GM12878 (cell line): Measurements from ENCODE around the gene MGLL. TPM values are rescaled to one million over a fixed set of nuclear protein-coding genes. Genes with fewer than 3 reads are reported as not detected.

Source experiments
- ATAC-seq: fragments of 200-7000 bp; cut with Tn5 transposase; 3 replicates; pipeline ENCODE4 v1.9.1; 2020; ENCODE audit warnings: mild to moderate bottlenecking, moderate library complexity
- BruUV-seq: library from RNA; stranded (reverse); fragments of 400-500 nt; replicated peaks from 2 replicates; lab custom pipeline; 2021; lab: Mats Ljungman, UMichigan
- CTCF ChIA-PET: fragments of 300-600 bp; sonication (Branson Sonifier 250); formaldehyde crosslinking; extraction: SDS; loops from one replicate; lab custom pipeline; 2021; ENCODE audit warnings: inconsistent platforms; lab: Yijun Ruan, JAX
- POLR2A ChIA-PET: fragments of 350-600 bp; formaldehyde crosslinking; extraction: SDS; loops from one replicate; lab custom pipeline; 2021; ENCODE audit warnings: inconsistent platforms; lab: Charles Lee
- RAD21 ChIA-PET: fragments of 300-600 bp; sonication (Branson Sonifier 250); formaldehyde crosslinking; loops from one replicate; lab custom pipeline; 2023; ENCODE audit warnings: antibody characterized with exemption; ENCODE audit not compliant: unreplicated experiment; lab: Charles Lee
- SMC1A ChIA-PET: fragments of 300-600 bp; sonication (Branson Sonifier 250); formaldehyde crosslinking; loops from one replicate; lab custom pipeline; 2023; ENCODE audit not compliant: unreplicated experiment, uncharacterized antibody; lab: Charles Lee
- DNase-seq: peaks from one replicate; pipeline ENCODE4 v3.0.0-alpha.2; 2011; ENCODE audit warnings: low read depth, low spot score
- FAIRE-seq: peaks from 3 replicates; lab custom pipeline; 2011; peaks lifted over from hg19 to GRCh38; lab: Jason Lieb, UNC
- H2AFZ ChIP-seq: 2 replicates; pipeline ENCODE4 v1.6.0; 2011; ENCODE audit warnings: low read depth, low read length, control low read depth; ENCODE audit not compliant: control insufficient read depth
- H3K27ac ChIP-seq: 2 replicates; pipeline ENCODE4 v1.5.1; 2011; ENCODE audit warnings: control low read depth; ENCODE audit not compliant: control insufficient read depth, insufficient read depth
- H3K27me3 ChIP-seq, 2 experiments: replicated peaks in 1 of 2; 2 replicates each; pipeline versions ENCODE4 v1.6.0 to v1.6.1; 2011; ENCODE audit warnings: low read length in 1 of 2; ENCODE audit not compliant: control insufficient read depth in 2 of 2, insufficient read depth in 2 of 2
- H3K36me3 ChIP-seq, 2 experiments: 2 replicates each; pipeline ENCODE4 v1.5.1; 2011; ENCODE audit warnings: low read length in 1 of 2; ENCODE audit not compliant: control insufficient read depth in 2 of 2, insufficient read depth in 2 of 2
- H3K4me1 ChIP-seq: 2 replicates; pipeline ENCODE4 v1.6.1; 2011; ENCODE audit warnings: mild to moderate bottlenecking, low read length, moderate library complexity, mixed read lengths; ENCODE audit not compliant: control insufficient read depth, insufficient read depth
- H3K4me2 ChIP-seq: 2 replicates; pipeline ENCODE4 v1.6.0; 2011; ENCODE audit warnings: control low read depth; ENCODE audit not compliant: control insufficient read depth, insufficient read depth
- H3K4me3 ChIP-seq: fragments of 200-600 bp; sonication (generic); 2 replicates; pipeline ENCODE4 v1.5.1; 2016
- H3K79me2 ChIP-seq: 2 replicates; pipeline ENCODE4 v1.6.0; 2011; ENCODE audit warnings: low read length; ENCODE audit not compliant: control insufficient read depth, insufficient read depth
- H3K9ac ChIP-seq: 2 replicates; pipeline ENCODE4 v1.8.0; 2011; ENCODE audit warnings: low read length, control low read depth, mixed read lengths; ENCODE audit not compliant: control insufficient read depth, insufficient read depth
- H3K9me3 ChIP-seq: replicated peaks from 3 replicates; pipeline ENCODE4 v1.5.1; 2011; ENCODE audit warnings: mild to moderate bottlenecking, low read length; ENCODE audit not compliant: control insufficient read depth, insufficient read depth
- H4K20me1 ChIP-seq: 2 replicates; pipeline ENCODE4 v1.6.0; 2011; ENCODE audit not compliant: control insufficient read depth, insufficient read depth
- HDGF ChIP-seq: fragments of 450-650 bp; IDR thresholded peaks from 2 replicates; pipeline ENCODE4 v1.6.1; 2016; ENCODE audit warnings: antibody characterized with exemption
- NFYB ChIP-seq: IDR thresholded peaks from 2 replicates; pipeline ENCODE4 v1.6.1; 2011; ENCODE audit warnings: low read depth, mild to moderate bottlenecking, low read length, improper control_type of control experiment, moderate library complexity; ENCODE audit not compliant: insufficient read depth
- TARDBP ChIP-seq: IDR thresholded peaks from 2 replicates; pipeline ENCODE4 v1.6.1; 2016; ENCODE audit warnings: borderline replicate concordance
- WGBS: methylation state at CpG from one replicate; pipeline ENCODE4 v1.1.6; 2016; ENCODE audit warnings: low lambda C conversion rate; ENCODE audit not compliant: insufficient replicate concordance, insufficient coverage; ENCODE audit errors: missing lambda C conversion rate; 5-methylcytosine and 5-hydroxymethylcytosine counted together
- in situ Hi-C: fragments of 300-500 bp; cut with MboI; formaldehyde crosslinking; loops from 9 replicates; pipeline ENCODE4 v1.14.3; 2018; ENCODE audit warnings: mixed read lengths
- intact Hi-C: fragments of 100-400 bp; cut with micrococcal nuclease; formaldehyde crosslinking; loops from one replicate; pipeline ENCODE4 v1.14.2; 2022; ENCODE audit not compliant: unreplicated experiment
- polyA plus RNA-seq, 11 experiments: library from polyadenylated mRNA; depleted of rRNA in 4 of 11; unstranded in 6 of 11; stranded (reverse) in 5 of 11; fragments of >200 nt; fragmentation: Nextera tagmentation in 4 of 11; fragmentation: Illumina TruSeq in 1 of 11; extraction: Ambion mirVana in 4 of 11; extraction: Trizol in 1 of 11; gene quantifications; 1 replicate in 1 of 11; 2 replicates in 10 of 11; pipeline versions ENCODE4 v1.2.1 to v1.2.3, GENCODE V29; 2011 to 2016; ENCODE audit warnings: inconsistent platforms in 2 of 11, missing spikeins in 2 of 11, low read depth in 1 of 11
- total RNA-seq, 4 experiments: library from RNA; depleted of rRNA in 3 of 4; stranded (reverse); fragments of >200 nt in 3 of 4; fragmentation: Illumina TruSeq in 1 of 4; extraction: Trizol in 1 of 4; gene quantifications; 2 replicates each; pipeline versions ENCODE4 v1.2.1 to v1.2.3, GENCODE V29; 2013 to 2021
- TF ChIP-seq, protein P1 (sequence below): fragments of 450-650 bp; IDR thresholded peaks from 2 replicates; pipeline ENCODE4 v1.6.1; 2018; ENCODE audit warnings: mild to moderate bottlenecking, low read depth, moderate library complexity; ENCODE audit not compliant: partially characterized antibody
- TF ChIP-seq, protein P2 (sequence below): fragments of 450-650 bp; IDR thresholded peaks from 2 replicates; pipeline ENCODE4 v1.6.1; 2017; ENCODE audit warnings: mild to moderate bottlenecking

Gene MGLL
- total and polyA plus RNA-seq, 10 of the 15 experiments (the other 5 are each of a cell fraction or from before 2014, with no cell fraction given): 44.9 to 177 (median 72.9) TPM

DNA sequence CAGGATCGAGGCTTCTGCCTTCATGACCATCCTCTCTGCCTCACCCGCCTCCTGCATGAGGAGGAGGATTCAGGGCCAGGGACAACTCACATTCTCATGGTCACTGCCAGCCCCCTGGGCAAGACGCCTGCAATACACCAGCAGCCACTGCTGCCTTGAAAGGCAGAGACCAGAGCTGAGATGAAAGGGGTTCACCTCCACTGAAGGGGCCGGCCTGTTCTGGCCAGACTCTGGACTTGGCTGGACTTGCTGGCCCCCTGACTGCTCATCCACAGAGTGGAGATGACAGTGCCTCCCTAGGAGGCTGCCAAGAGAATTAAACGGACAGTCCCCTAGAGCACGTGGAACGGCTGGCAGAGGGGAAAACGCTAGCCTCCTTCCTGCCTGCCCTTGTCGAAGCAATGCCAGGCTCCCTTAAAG is 35.2 kb downstream of the MGLL start:
- TF ChIP-seq TARDBP: no peak
- TF ChIP-seq, protein P1, sequence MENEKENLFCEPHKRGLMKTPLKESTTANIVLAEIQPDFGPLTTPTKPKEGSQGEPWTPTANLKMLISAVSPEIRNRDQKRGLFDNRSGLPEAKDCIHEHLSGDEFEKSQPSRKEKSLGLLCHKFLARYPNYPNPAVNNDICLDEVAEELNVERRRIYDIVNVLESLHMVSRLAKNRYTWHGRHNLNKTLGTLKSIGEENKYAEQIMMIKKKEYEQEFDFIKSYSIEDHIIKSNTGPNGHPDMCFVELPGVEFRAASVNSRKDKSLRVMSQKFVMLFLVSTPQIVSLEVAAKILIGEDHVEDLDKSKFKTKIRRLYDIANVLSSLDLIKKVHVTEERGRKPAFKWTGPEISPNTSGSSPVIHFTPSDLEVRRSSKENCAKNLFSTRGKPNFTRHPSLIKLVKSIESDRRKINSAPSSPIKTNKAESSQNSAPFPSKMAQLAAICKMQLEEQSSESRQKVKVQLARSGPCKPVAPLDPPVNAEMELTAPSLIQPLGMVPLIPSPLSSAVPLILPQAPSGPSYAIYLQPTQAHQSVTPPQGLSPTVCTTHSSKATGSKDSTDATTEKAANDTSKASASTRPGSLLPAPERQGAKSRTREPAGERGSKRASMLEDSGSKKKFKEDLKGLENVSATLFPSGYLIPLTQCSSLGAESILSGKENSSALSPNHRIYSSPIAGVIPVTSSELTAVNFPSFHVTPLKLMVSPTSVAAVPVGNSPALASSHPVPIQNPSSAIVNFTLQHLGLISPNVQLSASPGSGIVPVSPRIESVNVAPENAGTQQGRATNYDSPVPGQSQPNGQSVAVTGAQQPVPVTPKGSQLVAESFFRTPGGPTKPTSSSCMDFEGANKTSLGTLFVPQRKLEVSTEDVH: no peak
- TF ChIP-seq NFYB: no peak
- no peak for TF ChIP-seq HDGF
- TF ChIP-seq, protein P2, sequence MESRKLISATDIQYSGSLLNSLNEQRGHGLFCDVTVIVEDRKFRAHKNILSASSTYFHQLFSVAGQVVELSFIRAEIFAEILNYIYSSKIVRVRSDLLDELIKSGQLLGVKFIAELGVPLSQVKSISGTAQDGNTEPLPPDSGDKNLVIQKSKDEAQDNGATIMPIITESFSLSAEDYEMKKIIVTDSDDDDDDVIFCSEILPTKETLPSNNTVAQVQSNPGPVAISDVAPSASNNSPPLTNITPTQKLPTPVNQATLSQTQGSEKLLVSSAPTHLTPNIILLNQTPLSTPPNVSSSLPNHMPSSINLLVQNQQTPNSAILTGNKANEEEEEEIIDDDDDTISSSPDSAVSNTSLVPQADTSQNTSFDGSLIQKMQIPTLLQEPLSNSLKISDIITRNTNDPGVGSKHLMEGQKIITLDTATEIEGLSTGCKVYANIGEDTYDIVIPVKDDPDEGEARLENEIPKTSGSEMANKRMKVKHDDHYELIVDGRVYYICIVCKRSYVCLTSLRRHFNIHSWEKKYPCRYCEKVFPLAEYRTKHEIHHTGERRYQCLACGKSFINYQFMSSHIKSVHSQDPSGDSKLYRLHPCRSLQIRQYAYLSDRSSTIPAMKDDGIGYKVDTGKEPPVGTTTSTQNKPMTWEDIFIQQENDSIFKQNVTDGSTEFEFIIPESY: no peak
- ATAC-seq (no peak), DNase-seq (no peak), FAIRE-seq (no peak)
- Histone ChIP-seq H3K4me2 (no peak overlapping the region), H2AFZ (no peak overlapping the region), H4K20me1 (no peaks in the 10 kb centered on the region), H3K9ac (no peak overlapping the region), H3K9me3 (no peaks in the 10 kb centered on the region), H3K27me3 (no peaks in the 10 kb centered on the region), H3K27ac (no peak overlapping the region), H3K36me3 (peaks cover 5 to 15% of the 10 kb centered on the region in 2 experiments; a peak in 3 of 4 replicates), H3K4me3 (no peak overlapping the region), H3K4me1 (peaks cover 20% of the 10 kb centered on the region), H3K79me2 (no peaks in the 10 kb centered on the region; the same call in 1 of the 2 replicates)
- in situ Hi-C loops (no loop called here), intact Hi-C loops (no loop called here)
- POLR2A ChIA-PET: no interaction called here
- RAD21 ChIA-PET: no interaction called here
- 93% methylated on average over 9 of the region's 9 CpGs for WGBS
- BruUV-seq: no TSS peak
- CTCF ChIA-PET: interaction anchor here (1.5 kb wide), 1 partner anchor 37 kb away, joined by 4 read pairs; no protein-coding TSS in a partner anchor
- SMC1A ChIA-PET: no interaction called here
